Forelimb muscle (tissue), 1 donor: ENCODE measurements around the gene RASSF8. TPM values are rescaled to one million over a fixed set of nuclear protein-coding genes. Genes with fewer than 3 reads are reported as not detected.

Source experiments
- DNase-seq: peaks from one replicate; pipeline ENCODE4 v3.0.0-alpha.2; 2013; ENCODE audit warnings: low read depth
- polyA plus RNA-seq: library from polyadenylated mRNA; unstranded; fragments of 120-200 nt; gene quantifications from one replicate; pipeline ENCODE4 v1.2.1, GENCODE V29; 2013; ENCODE audit not compliant: insufficient read length

Gene RASSF8, protein sequence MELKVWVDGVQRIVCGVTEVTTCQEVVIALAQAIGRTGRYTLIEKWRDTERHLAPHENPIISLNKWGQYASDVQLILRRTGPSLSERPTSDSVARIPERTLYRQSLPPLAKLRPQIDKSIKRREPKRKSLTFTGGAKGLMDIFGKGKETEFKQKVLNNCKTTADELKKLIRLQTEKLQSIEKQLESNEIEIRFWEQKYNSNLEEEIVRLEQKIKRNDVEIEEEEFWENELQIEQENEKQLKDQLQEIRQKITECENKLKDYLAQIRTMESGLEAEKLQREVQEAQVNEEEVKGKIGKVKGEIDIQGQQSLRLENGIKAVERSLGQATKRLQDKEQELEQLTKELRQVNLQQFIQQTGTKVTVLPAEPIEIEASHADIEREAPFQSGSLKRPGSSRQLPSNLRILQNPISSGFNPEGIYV
- polyA plus RNA-seq, result 24.9 TPM

GRCh38 chr12:25958428-25959070 lies at the start of gene RASSF8:
RASSF8 (plus strand) TSS chr12:25958682; CDS start chr12:26055344, 96,662 bp downstream.
- peak; percentile 68 for DNase-seq

GRCh38 chr12:25914551-25914950 lies 43.9 kb upstream of the RASSF8 start:
- DNase-seq, result no peak

DNA sequence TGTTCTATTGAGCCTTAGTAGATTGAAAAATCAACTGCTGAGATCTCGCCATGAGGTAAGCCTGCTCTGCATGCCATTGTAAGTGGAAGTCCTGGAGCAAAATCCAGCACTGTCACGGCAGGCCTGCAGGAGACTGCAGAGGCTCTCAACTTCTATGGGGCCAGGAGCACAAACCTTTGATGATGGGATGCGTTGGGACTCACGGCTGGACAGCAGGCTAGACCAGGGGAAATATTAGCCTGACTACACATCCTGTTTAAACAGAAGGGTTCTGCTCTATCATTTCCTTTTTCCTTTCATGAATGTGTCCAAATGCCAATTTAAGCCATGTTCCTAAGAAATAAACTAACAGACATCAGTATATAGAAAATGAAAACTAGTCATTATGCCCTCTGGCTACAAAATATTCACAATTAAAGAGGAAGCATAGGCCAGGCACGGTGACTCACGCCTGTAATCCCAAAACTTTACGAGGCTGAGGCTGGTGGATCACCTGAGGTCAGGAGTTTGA lies 33.9 kb upstream of the RASSF8 start:
- no peak for DNase-seq

DNA sequence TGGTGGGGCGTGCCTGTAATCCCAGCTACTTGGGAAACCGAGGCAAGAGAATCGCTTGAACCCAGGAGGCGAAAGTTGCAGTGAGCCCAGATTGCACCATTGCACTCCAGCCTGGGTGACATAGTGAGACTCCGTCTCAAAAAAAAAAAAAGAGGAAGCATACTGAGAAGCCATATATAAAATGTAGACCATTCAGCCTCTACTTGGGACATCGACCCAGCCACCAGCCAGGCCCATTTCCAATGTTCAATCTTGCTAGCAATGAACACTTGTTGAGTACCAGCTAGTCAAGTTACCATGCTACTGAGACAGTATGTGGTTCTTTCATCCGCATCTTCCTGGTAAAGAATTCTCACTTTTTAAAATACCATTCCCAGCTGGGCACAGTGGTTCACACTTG lies 33.4 kb upstream of the RASSF8 start:
- no peak for DNase-seq

DNA sequence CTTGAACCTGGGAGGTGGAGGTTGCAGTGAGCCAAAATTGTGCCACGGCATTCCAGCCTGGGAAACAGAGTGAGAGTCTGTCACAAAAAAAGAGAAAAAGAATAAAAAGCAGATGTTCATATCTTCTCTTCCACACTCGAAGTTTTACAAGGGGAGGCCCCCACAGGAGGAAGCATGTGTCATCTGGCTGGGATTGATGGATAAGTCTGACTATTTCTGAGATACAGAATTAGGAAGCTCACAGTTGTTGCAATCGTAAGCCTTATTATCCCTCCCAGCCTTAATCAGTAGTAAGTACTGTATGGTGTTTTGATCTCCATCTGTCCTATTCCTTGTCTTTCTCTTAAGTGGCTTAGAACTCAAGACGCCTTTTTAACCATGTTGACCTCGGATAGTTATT lies 31.9 kb upstream of the RASSF8 start:
- no peak for DNase-seq

GRCh38 chr12:25929142-25929541 lies 29.3 kb upstream of the RASSF8 start:
- no peak for DNase-seq

GRCh38 chr12:25932971-25933370 lies 25.5 kb upstream of the RASSF8 start:
- no peak for DNase-seq

DNA sequence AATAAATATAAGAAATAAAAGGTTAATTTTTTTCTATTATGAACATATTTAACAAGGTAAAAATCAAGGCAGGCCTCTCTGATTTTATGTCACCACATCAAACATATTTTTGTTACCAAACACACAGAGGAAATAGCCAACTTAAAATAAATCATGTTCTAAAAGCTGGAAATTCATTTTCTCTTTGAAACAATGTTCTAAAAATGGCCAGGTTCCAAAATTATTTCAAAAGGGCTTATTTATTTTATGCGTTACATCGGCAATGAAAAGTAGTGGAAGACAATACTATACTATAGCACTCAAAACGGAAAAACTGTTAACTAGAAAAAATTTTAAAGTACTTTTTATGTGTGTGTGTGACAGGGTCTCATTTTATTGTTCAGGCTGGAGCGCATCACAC lies 24.0 kb upstream of the RASSF8 start:
- no peak for DNase-seq

DNA sequence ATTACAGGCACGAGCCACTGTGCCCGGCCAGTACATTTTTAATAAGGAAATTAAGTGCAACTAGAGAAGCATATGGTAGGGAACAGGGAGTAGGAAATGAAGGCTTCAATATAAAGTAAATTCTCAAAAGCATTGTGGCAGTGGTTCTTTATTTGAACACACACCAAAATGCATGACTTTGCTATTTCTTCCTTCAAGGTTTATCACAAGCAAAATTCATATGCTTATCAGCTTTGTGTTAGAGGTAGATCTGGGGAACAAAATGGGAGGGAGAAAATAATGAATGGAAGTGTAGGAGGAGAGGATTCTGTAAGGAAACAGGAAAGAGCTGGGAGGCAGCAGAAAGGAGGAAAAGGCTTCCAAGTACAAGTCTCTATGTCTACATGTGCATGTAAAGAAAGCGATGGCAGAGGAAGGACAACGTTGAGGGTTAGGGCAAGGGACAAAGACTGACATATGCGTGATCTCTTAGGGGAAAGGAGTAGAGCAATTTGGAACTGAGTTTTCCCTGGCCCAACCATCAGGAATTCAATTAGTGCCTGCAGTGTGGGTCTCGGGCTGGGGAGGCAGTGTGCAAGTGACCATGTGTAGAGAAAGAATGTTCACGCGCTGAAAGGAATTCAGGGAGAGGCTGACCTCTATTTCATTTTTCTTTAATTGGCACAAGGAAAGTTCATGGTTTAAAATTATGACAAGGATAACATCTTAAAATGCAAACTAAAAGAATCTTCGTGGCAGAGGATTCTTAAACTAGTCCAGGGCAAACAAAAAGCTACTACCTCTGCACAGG lies 22.9 kb upstream of the RASSF8 start:
- no peak for DNase-seq

DNA sequence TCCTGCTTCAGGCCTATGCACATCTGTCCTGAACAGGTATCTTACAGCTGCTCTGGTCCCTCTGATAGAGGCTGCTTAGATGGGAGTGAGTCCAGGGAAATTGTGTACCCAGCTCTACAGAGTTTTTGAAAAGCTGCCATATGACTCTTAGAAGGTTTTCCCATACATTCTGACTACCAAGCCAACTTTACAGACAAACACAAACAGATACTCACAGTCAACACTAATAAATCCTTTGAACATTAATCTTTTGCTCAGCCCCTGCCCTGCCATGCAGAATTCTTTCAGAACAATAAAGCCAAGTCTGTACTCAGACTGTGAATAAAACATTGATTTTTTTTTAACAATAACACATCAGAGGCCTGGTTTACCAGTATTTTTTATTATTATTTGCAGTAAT lies 21.4 kb upstream of the RASSF8 start:
- DNase-seq, result no peak

DNA sequence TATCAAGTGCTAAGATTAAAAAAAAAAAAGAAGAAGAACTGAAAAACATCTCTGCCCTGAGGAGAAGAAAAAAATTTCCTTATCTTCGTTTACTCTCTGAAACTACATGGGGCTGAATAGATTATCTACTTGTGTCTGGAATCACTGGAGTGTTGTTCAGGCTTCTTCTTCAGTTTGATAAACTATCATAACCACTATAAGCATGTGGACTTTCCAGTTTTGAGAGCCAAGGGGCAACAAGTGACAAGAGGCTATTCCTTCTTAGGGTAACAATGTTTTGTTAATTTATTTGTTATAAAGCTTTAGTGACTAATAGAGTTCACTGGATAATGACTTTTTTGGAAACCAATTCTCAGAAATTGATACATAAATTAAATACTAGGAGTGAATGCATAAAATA lies 19.9 kb upstream of the RASSF8 start:
- no peak for DNase-seq

DNA sequence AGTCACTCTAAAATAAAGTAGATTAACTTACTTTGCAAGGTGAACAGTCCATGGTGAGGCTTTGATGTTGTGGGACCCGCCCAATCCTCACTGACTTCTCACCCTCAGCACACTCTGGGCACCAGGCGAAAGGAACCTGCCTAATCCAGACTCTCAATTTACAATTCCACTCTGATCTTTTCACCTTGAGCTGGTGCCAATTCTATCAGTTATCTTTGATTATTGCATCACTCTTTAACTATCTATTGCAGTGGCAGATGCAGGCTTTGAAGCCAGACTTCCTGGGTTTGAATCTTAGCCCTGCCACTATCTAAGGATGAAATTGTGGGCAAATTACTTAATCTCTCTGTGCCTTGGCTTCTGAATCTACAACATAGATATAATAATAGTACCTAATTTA lies 18.9 kb upstream of the RASSF8 start:
- DNase-seq, result no peak

DNA sequence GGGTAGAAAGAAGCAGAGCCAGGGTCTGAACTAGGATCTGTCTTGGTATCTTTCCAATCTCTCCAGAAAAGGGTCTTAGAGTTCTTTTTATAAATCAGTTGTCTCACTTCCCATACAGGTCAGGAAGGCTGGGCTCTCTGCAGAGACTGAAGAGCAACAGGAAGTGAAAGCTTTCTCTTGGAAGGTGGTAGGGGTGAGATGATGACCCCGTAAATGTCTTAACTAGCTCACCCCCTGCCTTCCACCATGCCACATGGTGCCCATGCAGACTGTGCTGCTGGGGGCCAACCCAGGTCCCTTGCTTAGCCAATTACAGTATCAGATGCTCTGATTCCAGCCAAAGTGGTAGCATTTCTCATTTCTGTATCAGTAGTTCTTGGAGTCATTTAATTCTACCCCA lies 17.6 kb upstream of the RASSF8 start:
- DNase-seq, result no peak

GRCh38 chr12:25942709-25943108 lies 15.8 kb upstream of the RASSF8 start:
- no peak for DNase-seq

GRCh38 chr12:25943940-25944339 lies 14.5 kb upstream of the RASSF8 start:
- no peak for DNase-seq

GRCh38 chr12:25949343-25949742 lies 9.1 kb upstream of the RASSF8 start:
- DNase-seq, result no peak

- no peak for DNase-seq
Observed at GRCh38 chr12:25950329-25951115, 8.0 kb upstream of the RASSF8 start.

- DNase-seq, result no peak
Observed at GRCh38 chr12:25957793-25958427, 572 bp upstream of the RASSF8 start.

DNA sequence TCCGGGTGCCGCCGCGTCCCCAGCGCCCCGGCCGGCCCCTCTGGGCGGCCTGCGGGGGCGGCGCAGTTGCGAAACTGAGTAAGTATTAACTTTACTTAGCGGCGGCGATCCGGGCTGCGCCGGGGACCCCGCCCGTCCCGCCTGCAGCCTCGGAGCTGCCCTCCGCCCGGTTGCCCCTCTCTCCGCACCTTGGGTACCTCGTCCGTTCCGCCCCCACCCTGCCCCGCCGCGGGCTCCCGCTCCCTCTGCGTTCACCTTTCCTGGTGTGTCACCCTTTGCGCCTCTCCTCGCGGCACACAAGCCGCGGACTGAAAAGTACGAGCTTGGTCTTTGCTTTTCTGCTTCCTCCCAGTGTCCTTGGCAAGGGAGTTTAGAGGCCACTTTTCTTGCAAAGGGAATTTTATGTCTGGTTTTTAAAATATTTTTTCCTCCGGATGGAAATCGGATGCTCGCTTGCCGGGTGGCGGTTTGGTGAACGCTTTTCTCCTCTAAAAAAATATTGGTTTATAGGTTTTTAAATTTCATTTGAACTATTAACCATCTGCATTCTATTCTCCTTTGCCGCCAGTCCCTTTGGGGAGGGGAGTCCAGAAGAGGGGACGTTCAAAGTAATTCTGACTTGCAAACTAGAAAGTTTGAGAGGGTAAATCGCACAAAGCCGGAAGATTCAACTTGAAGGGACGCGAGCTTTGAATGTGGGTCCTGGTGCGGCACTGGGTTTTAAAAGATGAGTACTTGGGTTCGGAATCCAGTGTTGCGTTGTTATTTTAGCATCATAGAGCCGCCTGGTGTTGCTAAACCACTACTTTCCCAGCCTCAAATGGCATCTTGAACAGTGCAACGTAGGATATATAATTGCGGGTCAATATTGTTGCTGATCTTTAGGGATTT lies 834 bp downstream of the RASSF8 start:
- no peak for DNase-seq

GRCh38 chr12:25960143-25960542 lies 1.7 kb downstream of the RASSF8 start:
- DNase-seq, result no peak
